Activated CD8-positive, alpha-beta T cell treated with anti-CD3 and anti-CD28 coated beads for 36 hours (primary cell): Measurements from ENCODE around the gene FOXP1. TPM values are rescaled to one million over a fixed set of nuclear protein-coding genes. Genes with fewer than 3 reads are reported as not detected.

ENCODE experiments used
- ATAC-seq: fragments of 200-7000 bp; cut with Tn5 transposase; one replicate; pipeline ENCODE4 v1.10.0; 2021; ENCODE audit warnings: mild to moderate bottlenecking, moderate library complexity
- CTCF ChIA-PET: fragments of 350-600 bp; sonication (Branson Sonifier 250); formaldehyde crosslinking; loops from one replicate; lab custom pipeline; 2021; ENCODE audit warnings: antibody characterized with exemption; lab: Charles Lee
- POLR2A ChIA-PET: fragments of 350-600 bp; sonication (Branson Sonifier 250); formaldehyde crosslinking; loops from one replicate; lab custom pipeline; 2021; ENCODE audit warnings: antibody characterized with exemption; lab: Charles Lee
- DNase-seq: peaks from one replicate; pipeline ENCODE4 v3.0.0-alpha.2; 2020
- H3K27ac Mint-ChIP-seq: one replicate; pipeline ENCODE4 v1.8.0; 2021; ENCODE audit warnings: mild to moderate bottlenecking, mixed read lengths
- H3K27me3 Mint-ChIP-seq: one replicate; pipeline ENCODE4 v1.8.0; 2021; ENCODE audit warnings: mixed read lengths
- H3K36me3 Mint-ChIP-seq: one replicate; pipeline ENCODE4 v1.8.0; 2021; ENCODE audit warnings: low read depth, mixed read lengths
- H3K4me1 Mint-ChIP-seq: one replicate; pipeline ENCODE4 v1.8.0; 2021; ENCODE audit warnings: low read depth, mixed read lengths
- H3K4me3 Mint-ChIP-seq: one replicate; pipeline ENCODE4 v1.8.0; 2021; ENCODE audit warnings: mild to moderate bottlenecking, moderate library complexity, mixed read lengths
- H3K9me3 Mint-ChIP-seq: one replicate; pipeline ENCODE4 v1.8.0; 2021; ENCODE audit warnings: mixed read lengths
- CTCF ChIP-seq: fragments of 200-600 bp; IDR thresholded peaks from one replicate; pipeline ENCODE4 v1.8.0; 2022; ENCODE audit warnings: antibody characterized with exemption, mild to moderate bottlenecking
- intact Hi-C: fragments of 100-400 bp; cut with micrococcal nuclease; formaldehyde crosslinking; loops from one replicate; pipeline ENCODE4 v1.10.0; 2022
- total RNA-seq, 2 experiments: library from RNA; stranded (reverse); gene quantifications; one replicate each; pipeline ENCODE4 v1.2.3, GENCODE V29; 2021

FOXP1 gene
- total RNA-seq, 2 experiments from 2014 or later: 145 to 153 TPM

GRCh38 chr3:71194785-71195184 is 388.7 kb downstream of the FOXP1 start:
- DNase-seq (no peak), ATAC-seq (no peak)
- intact Hi-C loops: loop anchor here (10.0 kb wide), 1 partner anchor 110 kb away; no protein-coding TSS in a partner anchor
- H3K9me3 Mint-ChIP-seq: no peaks in the 10 kb centered on the region
- peaks cover 71% of the 10 kb centered on the region for H3K4me1 Mint-ChIP-seq
- no peaks in the 10 kb centered on the region for H3K27me3 Mint-ChIP-seq
- TF ChIP-seq CTCF: no peak
- CTCF ChIA-PET: interaction anchor here (1.2 kb wide), 2 partner anchors 9 to 23 kb away, joined by 3 to 4 read pairs; no protein-coding TSS in a partner anchor
- peak overlapping the region; percentile 59 for H3K27ac Mint-ChIP-seq
- peaks cover 64% of the 10 kb centered on the region for H3K36me3 Mint-ChIP-seq
- POLR2A ChIA-PET: interaction anchor here (1.0 kb wide), 1 partner anchor 66 kb away, joined by 3 read pairs; no protein-coding TSS in a partner anchor
- H3K4me3 Mint-ChIP-seq: no peak overlapping the region

- ATAC-seq (no peak), DNase-seq (no peak)
- CTCF ChIA-PET: interaction anchor here (0.6 to 1.2 kb wide), 3 partner anchors 11 to 152 kb away, joined by 3 read pairs; no protein-coding TSS in a partner anchor
- POLR2A ChIA-PET: interaction anchor here (0.6 to 1.5 kb wide), 3 partner anchors 12 to 128 kb away, joined by 3 to 5 read pairs (median 3); no protein-coding TSS in a partner anchor
- peaks cover 84% of the 10 kb centered on the region for H3K4me1 Mint-ChIP-seq
- H3K4me3 Mint-ChIP-seq: no peak overlapping the region
- no peak for TF ChIP-seq CTCF
- no peaks in the 10 kb centered on the region for H3K27me3 Mint-ChIP-seq
- no peaks in the 10 kb centered on the region for H3K9me3 Mint-ChIP-seq
- peaks cover 67% of the 10 kb centered on the region for H3K36me3 Mint-ChIP-seq
- intact Hi-C loops: loop anchor here (10.0 kb wide), 1 partner anchor 106 kb away; no protein-coding TSS in a partner anchor
- H3K27ac Mint-ChIP-seq: peak overlapping the region; percentile 42
These were observed 392.5 kb downstream of the FOXP1 start for GRCh38 chr3:71191031-71191482.

- Mint-ChIP-seq H3K27me3 (no peaks in the 10 kb centered on the region), H3K4me3 (peak overlapping the region; percentile 2), H3K9me3 (no peaks in the 10 kb centered on the region), H3K27ac (peak overlapping the region; percentile 88), H3K4me1 (peaks cover 83% of the 10 kb centered on the region), H3K36me3 (peaks cover 69% of the 10 kb centered on the region)
- intact Hi-C loops: no loop called here
- peak; percentile 45 for ATAC-seq
- POLR2A ChIA-PET: interaction anchor here (0.8 to 2.5 kb wide), 2 partner anchors 40 to 127 kb away, joined by 3 to 6 read pairs; no protein-coding TSS in a partner anchor
- CTCF ChIA-PET: interaction anchor here (0.8 to 1.5 kb wide), 6 partner anchors 10 to 92 kb away, joined by 3 to 4 read pairs (median 3); no protein-coding TSS in a partner anchor
- no peak for TF ChIP-seq CTCF
- DNase-seq: peak; percentile 31
These were observed 394.0 kb downstream of the FOXP1 start for GRCh38 chr3:71189480-71189879.

- ChIA-PET POLR2A (interaction anchor here (1.3 to 2.5 kb wide), 2 partner anchors 52 to 125 kb away, joined by 3 to 6 read pairs; no protein-coding TSS in a partner anchor), CTCF (no interaction called here)
- DNase-seq (no peak), ATAC-seq (no peak)
- no peak for TF ChIP-seq CTCF
- H3K4me1 Mint-ChIP-seq: peaks cover 72% of the 10 kb centered on the region
- H3K4me3 Mint-ChIP-seq: no peak overlapping the region
- H3K36me3 Mint-ChIP-seq: peaks cover 66% of the 10 kb centered on the region
- H3K9me3 Mint-ChIP-seq: no peaks in the 10 kb centered on the region
- no peaks in the 10 kb centered on the region for H3K27me3 Mint-ChIP-seq
- intact Hi-C loops: no loop called here
- H3K27ac Mint-ChIP-seq: peak overlapping the region; percentile 69
These were observed 395.8 kb downstream of the FOXP1 start for GRCh38 chr3:71187715-71188114.

- ATAC-seq: no peak
- ChIA-PET POLR2A (interaction anchor here (0.9 to 1.3 kb wide), 2 partner anchors 29 to 51 kb away, joined by 3 read pairs; no protein-coding TSS in a partner anchor), CTCF (no interaction called here)
- intact Hi-C loops: no loop called here
- peaks cover 63% of the 10 kb centered on the region for H3K4me1 Mint-ChIP-seq
- peaks cover 60% of the 10 kb centered on the region for H3K36me3 Mint-ChIP-seq
- H3K27me3 Mint-ChIP-seq: no peaks in the 10 kb centered on the region
- no peak for TF ChIP-seq CTCF
- H3K27ac Mint-ChIP-seq: peak overlapping the region; percentile 67
- no peak for DNase-seq
- H3K9me3 Mint-ChIP-seq: no peaks in the 10 kb centered on the region
- no peak overlapping the region for H3K4me3 Mint-ChIP-seq
These were observed 396.7 kb downstream of the FOXP1 start for GRCh38 chr3:71186801-71187200.
